Measurements from ENCODE around the gene GPR39.

The GPR39 gene

GRCh38 chr2:132607426-132608090, 191.0 kb downstream of the GPR39 start:
- DNase-seq = no peak

- DNase-seq = no peak
Observed at GRCh38 chr2:132608311-132608710, 191.7 kb downstream of the GPR39 start.

GRCh38 chr2:132609101-132609890, 192.7 kb downstream of the GPR39 start:
- no peak for DNase-seq

- DNase-seq = no peak
Observed at GRCh38 chr2:132611719-132612118, 195.1 kb downstream of the GPR39 start.

DNA sequence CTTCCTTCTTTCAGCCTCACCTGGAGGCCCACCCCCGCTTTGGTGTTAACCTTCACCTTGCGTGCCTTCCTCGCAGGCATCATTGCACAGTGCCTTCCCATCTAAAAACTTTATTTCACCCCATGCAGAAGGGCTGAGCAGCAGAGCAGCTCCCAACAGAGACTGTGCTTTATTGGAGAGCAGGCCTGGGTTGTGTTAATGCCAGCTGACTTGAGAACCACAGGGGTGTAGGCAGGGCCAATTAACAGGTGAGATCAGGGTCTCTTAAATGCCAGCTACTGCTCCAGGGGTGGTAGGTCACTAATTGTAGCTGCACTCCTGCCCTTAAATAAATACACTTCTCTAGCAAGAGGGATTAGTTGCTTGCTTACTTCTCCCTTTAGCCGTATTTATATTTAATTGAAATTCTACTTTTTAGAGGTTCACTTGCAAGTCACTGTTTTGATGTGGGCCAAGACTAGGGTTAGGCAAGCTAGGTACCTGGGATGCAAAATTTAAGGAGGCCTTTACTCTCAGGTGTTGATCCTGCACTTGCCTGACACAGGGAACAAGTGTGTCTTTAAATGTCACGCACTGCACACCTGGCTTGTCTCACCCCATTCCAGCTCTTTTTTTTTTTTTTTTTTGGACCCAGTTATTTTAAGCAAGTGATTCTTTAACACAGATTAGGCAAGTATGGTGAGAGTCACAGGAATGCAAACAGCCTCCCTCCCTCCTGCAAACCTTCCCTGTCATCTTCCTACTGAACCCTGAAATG, 198.9 kb downstream of the GPR39 start:
- no peak for DNase-seq

DNA sequence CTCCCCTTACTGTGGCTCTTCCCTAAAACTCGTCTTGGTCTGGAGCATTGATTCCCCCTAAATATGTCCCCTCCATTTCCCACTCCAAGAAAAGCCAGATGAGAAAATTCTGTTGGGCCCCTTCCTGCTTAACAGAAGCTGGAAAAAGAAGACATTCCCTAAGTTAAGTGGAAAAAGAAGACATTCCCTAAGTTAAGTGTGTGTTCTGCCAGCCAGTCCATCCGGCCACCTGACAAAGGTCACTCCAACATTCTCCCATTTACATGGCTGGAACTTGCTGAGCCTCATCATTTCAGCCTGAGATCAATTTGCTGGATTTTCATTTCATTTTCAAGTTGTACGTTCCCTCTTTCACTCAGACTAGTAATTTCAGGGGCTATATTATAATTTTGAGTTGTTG, 201.4 kb downstream of the GPR39 start:
- no peak for DNase-seq

DNA sequence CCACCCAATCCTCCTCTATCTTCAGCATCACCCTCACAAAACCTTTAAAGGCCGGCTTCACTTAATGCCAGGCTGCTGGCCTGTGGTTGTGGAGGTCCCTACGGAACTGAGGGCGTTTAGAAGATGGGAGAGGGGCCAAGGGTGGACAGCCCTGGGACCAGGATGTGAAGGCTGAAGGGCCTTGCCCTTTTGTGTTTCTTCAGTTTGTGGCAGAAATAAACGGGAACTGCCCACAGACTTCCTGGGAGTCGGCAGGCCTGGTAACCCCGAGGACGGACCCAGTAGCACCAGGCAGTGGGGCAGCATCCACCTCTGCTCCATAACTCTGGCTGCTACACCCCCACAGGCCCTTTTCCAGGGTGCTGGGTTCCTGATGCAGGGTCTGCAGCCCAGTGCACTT, 202.1 kb downstream of the GPR39 start:
- no peak for DNase-seq

- DNase-seq = no peak
Observed at GRCh38 chr2:132620115-132620514, 203.5 kb downstream of the GPR39 start.

- DNase-seq = no peak
Observed at GRCh38 chr2:132621131-132621875, 204.7 kb downstream of the GPR39 start.

- DNase-seq = no peak
Observed at GRCh38 chr2:132623096-132623839, 206.7 kb downstream of the GPR39 start.

DNA sequence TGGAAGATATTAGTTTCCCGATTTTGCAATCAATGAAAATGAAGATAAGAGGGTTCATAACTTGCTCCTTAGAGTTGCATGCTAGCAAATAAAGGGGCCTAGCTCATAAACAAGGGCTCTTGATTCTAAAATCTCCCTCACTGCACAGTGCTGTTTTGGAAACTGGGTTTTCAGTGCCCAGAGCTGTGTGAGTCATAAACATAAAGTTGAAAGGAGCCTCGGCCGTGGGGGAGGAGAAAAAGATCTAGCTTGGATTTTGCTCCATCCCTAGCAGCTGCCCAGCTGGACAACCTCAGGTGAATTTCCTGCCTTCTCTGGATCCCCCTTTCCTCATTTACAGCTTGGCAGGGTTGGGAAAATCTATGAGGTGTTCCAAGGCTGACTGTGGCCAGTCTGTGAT, 210.9 kb downstream of the GPR39 start:
- no peak for DNase-seq

DNA sequence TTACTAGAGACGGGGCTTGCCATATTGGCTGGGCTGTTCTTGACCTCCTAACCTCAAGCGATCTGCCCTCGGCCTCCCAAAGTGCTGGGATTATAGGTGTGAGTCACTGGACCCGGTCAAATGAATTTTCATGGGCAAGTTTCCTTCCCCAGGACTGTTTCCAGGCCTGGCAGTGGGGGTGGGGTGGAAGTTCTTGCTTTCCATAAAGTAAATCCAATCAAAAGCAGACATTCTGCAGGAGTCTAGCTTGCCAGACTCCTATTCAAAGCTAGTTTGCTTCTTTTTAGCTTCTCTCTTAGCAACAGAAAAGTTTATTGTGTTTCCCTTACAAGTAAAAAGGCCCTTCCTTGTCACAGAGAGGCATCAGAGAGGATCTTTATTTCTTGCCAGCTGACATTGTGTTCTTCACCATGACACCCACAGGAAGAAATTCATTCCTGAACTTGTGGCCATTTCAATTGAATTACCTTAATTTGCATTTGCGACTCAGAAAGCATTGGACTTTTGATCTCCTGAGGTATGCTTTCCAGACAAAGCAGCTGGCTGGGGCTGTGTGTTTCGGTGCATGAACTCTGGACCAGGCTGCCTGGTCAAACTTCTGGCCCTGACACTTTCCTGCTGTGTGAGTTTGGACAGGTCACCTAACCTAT, 215.5 kb downstream of the GPR39 start:
- DNase-seq = no peak

- DNase-seq = no peak
Observed at GRCh38 chr2:132633635-132634034, 217.0 kb downstream of the GPR39 start.

GRCh38 chr2:132636346-132636745, 219.7 kb downstream of the GPR39 start:
- DNase-seq = no peak

GRCh38 chr2:132638313-132639040, 221.9 kb downstream of the GPR39 start:
- DNase-seq = no peak

GRCh38 chr2:132640116-132640515, 223.5 kb downstream of the GPR39 start:
- no peak for DNase-seq

- no peak for DNase-seq
Observed at GRCh38 chr2:132641819-132642218, 225.2 kb downstream of the GPR39 start.

- DNase-seq = no peak
Observed at GRCh38 chr2:132642415-132642814, 225.8 kb downstream of the GPR39 start.

- no peak for DNase-seq
Observed at GRCh38 chr2:132645176-132645575, 228.6 kb downstream of the GPR39 start.

- no peak for DNase-seq
Observed at GRCh38 chr2:132645722-132646539, 229.3 kb downstream of the GPR39 start.

Data from CD4-positive, alpha-beta T cell treated with Interleukin-17A for 1 hour (primary cell).